Medulla oblongata (tissue), 1 donor: ENCODE data around the gene CD52.
"Not testable (repeated sequence)": the region's sequence is repeated elsewhere in the genome, so short reads cannot be mapped to it uniquely, and the experiment has no call there.

Experiments
- DNase-seq: peaks from one replicate; pipeline ENCODE4 v3.0.0-alpha.2; 2015; ENCODE audit errors: extremely low spot score

The CD52 gene

DNA sequence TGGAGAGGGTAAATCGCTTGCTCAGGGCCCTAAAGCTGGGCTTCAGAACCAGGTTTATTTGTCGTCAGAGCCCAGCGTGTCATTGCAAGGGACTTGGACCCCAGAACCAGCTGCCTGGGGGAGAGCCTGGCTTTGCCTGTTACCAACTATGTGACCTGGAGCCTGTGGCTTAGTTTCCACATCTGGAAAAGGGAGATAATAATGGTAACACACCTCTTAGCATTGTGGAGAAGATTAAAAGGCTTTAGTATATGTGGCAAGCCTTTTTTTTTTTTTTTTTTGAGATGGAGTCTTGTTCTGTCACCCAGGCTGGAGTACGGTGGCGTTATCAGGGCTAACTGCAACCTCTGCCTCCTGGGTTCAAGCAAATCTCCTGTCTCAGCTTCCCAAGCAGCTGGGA is 12.5 kb downstream of the CD52 start:
- DNase-seq, result no peak

DNA sequence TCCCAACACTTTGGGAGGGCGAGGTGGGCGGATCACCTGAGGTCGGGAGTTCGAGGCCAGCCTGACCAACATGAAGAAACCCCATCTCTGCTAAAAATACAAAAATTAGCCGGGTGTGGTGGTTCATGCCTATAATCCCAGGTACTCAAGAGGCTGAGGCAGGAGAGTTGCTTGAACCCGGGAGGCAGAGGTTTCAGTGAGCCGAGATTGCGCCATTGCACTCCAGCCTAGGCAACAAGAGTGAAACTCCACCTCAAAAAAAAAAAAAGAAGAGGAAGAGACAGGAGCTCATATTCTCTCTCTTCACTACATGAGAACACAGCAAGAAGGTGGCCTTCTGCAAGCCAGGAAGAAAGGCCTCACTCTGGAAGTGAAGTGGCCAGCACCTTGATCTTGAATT is 15.6 kb downstream of the CD52 start:
- not testable (repeated sequence) for DNase-seq

DNA sequence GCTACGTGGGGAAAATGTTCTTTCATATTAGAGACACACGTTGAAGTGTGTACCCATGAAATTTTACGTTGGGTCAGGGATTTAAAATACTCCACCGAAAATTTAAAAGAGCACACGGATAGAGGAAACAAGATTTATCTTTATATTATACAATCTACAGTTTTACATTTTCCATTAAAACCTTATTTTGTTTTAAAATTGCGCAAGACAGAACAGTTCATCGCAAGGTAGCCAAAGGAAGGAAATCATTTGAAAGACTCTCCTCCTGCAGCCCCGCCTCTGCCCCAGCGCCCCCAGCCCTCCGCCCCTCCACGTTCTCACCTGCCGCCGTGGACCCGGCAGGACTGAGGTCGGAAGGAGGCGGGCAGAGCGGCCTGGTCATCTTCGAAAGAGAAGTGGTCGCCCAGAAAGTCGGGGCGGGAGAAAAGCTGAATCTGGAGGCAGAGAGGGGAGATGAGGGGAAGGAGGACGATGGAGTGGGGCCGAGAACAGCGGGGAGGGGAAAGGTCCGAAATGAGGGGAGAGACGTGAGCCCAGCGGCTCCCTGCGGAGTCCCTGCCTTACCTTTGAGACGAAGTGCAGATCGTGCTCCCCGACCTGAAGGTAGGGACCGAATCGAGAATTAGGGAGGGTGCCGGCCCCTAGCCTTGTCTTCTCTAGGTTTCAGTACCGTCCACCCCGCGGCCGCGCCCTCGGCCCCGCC is 18.2 kb downstream of the CD52 start:
- no peak for DNase-seq

DNA sequence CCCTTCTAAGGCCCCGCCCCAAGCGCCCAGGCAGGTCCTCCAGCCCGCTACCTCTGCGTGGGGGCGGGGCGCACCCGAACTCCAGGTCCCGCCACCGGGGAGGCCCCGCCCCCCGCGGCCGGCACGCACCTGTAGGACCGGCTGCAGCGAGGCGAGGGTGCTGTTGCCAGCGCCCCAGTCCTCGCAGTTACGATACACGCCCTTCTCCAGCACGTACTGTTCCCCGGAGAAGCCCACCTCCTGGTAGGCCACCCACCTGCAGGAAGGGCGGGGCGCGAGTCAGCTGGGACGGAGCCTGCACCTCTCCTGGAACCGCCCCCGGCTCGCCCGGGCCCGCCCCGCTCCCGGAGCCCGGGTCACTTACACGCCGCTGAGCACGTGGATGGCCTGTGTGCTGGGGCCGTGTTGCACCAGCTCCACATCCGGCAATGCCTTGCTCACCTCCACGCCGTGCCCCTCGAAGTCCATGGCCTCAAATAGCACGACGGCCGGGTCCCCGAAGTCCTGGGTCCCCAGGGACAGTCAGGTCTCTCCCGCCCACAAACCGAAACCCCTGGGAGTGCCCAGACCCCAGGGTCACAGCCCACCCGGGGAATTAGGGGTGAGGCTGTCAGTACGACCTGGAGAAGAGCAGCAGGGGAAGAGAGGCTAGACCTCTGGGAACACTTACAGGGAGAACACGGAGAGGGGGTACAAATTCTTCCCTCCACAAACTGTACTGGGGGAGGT is 18.9 kb downstream of the CD52 start:
- DNase-seq, result no peak

DNA sequence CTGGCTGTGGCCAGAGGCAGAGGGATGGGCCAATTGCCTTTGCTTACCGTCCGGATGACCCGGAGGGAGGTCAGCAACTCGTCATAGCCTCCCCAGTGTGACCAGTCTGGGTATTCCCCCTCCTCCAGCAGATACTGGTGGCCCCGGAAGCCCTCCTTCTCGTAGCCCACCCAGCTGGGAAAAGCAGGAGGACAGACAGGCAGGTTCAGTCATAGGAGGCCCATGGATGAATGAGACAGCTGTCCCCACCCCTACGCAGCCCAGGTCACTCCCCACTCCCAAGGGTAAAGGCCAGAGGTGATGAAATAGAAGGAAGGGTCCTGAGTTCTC is 19.4 kb downstream of the CD52 start:
- no peak for DNase-seq

DNA sequence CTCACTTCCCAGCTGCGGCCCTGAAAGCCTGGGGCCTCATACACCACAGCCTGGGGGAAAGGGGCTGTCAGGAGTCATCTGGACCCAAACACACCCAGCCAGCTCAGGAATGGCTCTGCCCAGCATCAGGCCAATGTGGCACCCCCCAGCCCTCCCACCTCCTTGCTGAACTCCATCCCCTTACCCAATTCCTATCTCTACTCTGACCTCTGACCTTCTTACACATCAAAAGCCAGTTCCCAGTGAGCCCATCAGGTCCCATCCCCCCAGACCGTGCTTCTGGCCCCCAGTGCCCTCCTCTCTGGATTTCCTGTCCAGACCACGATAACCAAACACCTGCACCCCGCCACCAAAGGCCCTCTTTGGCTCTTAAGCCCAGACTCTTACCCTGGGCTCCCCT is 19.9 kb downstream of the CD52 start:
- no peak for DNase-seq

GRCh38 chr1:26338670-26339069 is 20.9 kb downstream of the CD52 start:
- DNase-seq, result no peak

DNA sequence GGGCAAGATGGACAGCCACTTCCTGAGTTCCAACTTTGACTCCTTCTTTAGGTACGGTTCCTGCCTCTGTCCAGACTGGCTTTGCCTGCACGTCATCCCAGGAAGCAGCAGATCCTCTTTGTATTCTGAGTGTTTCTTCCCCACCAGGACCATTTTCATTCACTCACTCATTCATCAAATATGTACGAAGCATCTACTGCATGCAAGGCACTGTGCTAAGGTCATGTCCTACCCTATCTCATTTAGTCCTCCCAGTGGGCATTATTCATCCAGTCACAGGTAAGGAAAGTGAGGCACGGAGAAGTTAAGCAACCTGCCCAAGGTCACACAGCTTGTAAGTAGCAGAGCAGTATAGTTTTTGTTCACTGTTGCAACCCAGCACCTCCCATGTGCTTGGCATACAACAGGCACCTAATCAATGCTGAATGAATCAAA is 22.3 kb downstream of the CD52 start:
- no peak for DNase-seq

DNA sequence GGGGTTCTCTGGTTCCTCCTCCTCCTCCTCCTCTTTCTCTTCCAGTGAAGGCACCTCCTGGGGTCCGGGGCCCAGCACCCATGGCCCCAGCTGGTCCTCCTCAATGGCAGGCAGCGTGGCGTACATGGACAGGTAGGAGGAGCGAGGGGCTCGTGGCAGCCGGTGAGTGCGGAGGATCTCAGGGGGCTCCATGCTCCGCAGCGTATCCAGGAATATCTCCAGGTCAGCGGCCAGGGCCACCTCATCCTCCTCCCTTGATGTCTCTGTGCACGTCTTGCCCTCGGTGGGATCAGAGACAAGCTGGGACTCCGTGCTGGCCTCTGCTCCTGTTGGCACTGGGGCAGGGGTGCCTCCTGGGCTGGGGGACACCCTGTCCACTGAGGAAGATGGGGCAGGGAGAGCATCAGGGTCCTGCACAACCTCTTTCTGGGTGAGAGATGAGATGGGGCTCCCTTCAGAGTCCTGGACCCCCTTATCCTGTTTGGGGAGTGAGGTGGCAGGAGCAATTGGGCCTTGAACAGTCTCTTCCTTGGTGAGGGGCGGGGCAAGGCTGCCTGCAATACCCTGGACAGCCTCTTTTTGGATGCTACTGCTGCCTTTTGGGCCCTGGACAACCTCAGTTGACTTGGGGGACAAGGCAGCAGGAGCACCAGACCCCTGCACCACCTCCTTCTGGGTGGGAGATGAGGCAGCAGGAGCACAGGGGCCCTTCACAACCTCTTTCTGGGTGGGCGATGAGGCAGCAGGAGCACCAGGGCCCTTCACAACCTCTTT is 26.6 kb downstream of the CD52 start:
- no peak for DNase-seq

GRCh38 chr1:26345718-26346117 is 28.0 kb downstream of the CD52 start:
- no peak for DNase-seq

GRCh38 chr1:26346274-26347033 is 28.7 kb downstream of the CD52 start:
- no peak for DNase-seq

DNA sequence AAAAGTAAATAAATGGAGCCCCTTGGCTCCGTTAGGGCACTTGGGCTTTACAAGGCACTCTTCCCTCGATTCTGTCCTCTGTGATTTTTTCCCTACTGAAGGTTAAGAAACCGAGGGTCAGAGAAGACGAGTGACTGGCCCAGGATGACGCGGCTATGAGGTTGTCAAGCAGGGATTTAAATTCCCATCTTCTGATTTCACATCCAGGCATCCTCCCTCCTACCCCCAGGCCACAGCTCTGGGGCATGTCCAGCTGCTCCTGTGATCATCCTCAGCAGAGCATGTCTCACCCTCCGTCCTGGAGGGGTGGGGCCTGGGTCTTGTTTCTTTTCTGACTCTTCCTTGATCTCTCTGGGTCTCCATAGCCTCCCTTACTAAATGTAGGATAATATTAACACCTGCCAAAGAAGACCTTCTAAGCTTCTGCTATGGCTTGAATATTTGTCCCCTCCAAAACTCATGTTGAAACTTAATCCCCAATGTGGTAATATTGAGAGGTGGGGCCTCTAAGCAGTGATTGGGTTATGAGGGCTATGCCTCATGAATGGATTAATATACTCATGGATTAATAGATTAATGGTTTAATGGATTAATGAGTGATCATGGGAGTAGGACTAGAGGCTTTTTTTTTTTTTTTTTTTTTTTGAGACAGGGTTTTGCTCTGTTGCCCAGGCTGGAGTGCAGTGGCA is 31.6 kb downstream of the CD52 start:
- DNase-seq, result no peak

- no peak for DNase-seq
These were observed 32.1 kb downstream of the CD52 start for GRCh38 chr1:26349877-26350244.

GRCh38 chr1:26350343-26350700 is 32.6 kb downstream of the CD52 start:
- DNase-seq, result no peak

DNA sequence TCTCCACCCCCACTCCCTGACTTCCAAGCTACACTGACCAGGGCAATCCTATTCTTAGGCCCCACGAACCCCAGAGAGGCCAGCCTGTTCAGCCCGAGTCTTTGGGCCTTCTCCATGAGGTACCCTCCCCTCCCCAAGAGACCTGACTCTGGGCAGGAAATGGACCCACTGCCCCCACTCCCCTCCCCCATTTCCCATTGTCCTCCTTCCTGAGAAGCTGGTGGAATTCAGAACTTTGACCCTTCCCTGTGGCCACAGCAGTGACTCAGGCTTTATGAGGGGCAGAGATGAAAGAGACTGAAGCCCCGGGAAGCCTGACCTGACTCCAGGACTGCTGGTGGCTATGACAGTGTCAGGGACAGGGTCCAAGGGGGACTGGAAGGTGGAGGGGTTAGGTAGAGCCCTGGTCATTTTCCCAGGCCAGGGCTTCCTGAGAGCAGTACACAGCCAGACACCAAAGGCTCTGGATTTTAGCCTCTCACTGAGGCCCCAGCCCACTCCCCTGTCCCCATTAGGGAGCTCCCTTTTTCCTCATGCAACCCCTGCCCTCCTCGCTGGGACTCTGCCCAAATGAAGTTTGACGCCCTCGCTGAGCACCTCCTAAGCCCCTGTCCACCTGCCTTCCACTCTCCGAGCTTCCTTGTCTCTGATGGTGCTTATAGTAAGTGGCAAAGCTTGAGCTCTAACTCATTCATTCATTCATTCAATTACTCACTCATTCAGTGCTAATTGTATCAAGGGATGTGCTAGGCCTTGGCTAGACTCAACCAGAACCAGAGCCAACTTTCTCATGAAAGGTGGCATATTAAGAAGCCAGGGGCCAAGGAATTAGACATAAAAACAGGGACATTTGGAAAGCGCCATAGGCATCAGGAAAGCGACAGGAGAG is 33.2 kb downstream of the CD52 start:
- no peak for DNase-seq

DNA sequence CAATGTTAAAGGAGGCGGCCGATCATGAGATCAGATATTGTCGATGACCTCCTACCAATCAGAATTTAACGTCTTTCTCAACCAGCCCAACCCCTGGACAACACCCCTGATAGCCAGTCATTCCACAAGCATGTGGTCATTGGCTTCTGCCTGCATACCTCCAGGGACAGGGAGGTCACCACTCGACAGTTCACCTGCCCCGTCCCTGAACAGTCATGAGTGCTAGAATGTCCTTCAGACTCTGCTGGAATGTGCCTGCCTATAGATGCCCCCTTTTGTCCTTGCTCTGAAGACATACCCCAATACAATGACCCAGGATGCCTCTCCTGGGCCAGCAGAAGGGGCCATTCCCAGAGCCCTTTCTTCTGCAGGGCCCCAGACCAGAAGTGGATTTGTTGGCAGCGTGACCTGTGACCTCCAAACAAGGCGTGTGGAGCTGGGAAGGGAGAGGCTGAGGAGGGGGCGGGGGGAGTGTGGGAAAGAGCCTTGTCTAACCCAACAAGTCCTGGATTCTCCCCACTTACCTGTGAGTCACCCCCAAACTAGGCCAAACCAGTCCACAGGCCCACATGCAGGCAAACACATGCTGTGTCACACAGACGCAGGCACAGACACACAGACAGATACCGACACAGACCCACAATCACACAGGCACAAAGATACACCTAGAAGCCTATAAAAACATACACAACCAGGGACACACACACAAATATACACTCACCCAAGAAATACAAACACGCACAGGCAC is 34.0 kb downstream of the CD52 start:
- no peak for DNase-seq

DNA sequence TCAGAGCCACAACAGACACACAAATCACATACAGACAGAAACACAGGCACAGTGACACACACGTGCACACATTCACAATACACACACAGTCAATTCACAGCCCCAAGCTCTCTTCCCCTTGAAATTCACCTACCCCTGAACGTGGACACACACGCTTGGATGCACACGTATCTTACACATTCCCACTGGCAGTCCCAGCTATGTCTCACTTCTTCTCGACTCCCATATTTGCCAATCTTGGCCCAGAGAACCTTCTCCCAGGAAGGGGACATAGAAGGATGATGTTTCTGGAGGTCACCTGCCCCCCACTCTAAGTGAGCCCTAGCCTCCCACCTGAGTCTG is 34.6 kb downstream of the CD52 start:
- no peak for DNase-seq

DNA sequence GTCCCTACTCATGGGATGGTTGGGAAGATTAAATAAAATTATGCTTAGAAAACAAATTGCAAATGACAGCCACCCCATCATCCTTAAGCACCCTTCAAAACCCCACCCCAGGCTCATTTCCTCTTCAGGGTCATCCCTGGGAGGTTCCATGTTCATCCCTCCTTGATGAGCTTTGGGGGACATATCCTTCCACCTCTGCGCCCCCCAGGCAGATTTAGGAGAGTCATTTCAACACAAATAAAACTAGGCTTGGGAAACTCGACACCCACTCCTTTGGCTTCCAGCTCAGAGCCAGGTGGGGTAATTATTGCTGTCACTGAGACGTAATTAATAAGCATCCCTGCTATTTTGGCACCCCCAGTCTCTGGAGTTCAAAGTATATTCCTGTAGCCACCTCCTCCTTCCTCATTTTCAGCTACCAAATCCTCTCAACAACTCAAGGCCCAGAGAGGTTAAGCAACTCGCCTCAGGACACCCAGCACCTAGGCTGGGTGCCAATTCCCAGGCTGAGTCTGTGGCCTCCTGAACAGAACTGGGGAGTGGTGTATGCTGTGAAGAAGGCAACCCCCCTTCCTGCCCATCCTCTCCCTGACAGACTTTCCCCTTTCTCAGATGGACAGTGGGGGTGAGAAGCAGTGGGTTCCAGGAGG is 35.6 kb downstream of the CD52 start:
- no peak for DNase-seq

GRCh38 chr1:26353976-26354820 is 36.4 kb downstream of the CD52 start, which contains the start of gene CRYBG2:
Gene CRYBG2, minus strand, starts transcription at chr1:26354130. Its CDS starts 7,473 bp downstream, at chr1:26346657.
- DNase-seq, result no peak
